HG02588 (cell line): ENCODE measurements around the gene TERB2.
"Not testable (repeated sequence)": the region's sequence is repeated elsewhere in the genome, so short reads cannot be mapped to it uniquely, and the experiment has no call there.

Source experiments
- ATAC-seq: cut with Tn5 transposase; IDR thresholded peaks from one replicate; pipeline ENCODE4 v1.9.1; 2021; ENCODE audit warnings: mild to moderate bottlenecking, moderate library complexity; ENCODE audit not compliant: unreplicated experiment

Gene TERB2

GRCh38 chr15:45001180-45001579, 44.7 kb downstream of the TERB2 start:
- not testable (repeated sequence) for ATAC-seq

GRCh38 chr15:45003731-45004410, 47.4 kb downstream of the TERB2 start:
- ATAC-seq, result not testable (repeated sequence)

DNA sequence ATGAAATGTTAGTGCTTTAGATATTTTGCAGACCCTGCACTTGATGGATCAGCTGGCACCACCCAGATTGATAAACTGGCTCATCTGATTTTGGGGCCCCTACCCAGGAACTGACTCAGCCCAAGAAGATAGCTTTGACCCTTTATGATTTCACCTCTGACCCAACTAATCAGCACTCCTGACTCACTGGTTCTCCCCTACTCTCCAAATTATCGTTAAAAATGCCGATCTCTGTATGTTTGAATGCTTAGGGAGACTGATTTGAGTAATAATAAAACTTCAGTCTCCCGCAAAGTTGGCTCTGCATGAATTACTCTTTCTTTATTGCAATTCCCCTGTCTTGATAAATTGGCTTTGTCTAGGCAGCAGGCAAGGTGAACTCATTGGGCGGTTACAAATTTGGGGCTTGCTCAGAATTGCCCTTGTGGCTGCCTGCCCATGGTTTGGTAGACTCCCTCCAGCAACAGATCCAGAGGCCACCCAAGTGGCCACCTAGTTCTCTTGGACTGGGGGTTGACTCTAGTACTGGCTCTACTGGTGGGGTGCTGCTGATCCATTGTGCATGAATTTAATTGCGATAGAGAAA, 48.2 kb downstream of the TERB2 start:
- ATAC-seq, result not testable (repeated sequence)

GRCh38 chr15:45009046-45009445, 52.6 kb downstream of the TERB2 start:
- ATAC-seq, result no peak

DNA sequence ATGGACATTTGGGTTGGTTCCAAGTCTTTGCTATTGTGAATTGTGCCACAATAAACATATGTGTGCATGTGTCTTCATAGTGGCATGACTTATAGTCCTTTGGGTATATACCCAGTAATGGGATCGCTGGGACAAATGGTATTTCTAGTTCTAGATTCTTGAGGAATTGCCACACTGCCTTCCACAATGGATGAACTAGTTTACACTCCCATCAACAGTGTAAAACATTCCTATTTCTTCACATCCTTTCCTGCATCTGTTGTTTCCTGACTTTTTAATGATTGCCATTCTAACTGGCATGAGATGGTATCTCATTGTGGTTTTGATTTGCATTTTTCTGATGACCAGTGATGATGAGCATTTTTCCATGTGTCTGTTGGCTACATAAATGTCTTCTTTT, 58.6 kb downstream of the TERB2 start:
- not testable (repeated sequence) for ATAC-seq

- not testable (repeated sequence) for ATAC-seq
Measured at GRCh38 chr15:45020222-45020900, 63.9 kb downstream of the TERB2 start.

GRCh38 chr15:45020901-45021259, 64.4 kb downstream of the TERB2 start:
- not testable (repeated sequence) for ATAC-seq

GRCh38 chr15:45021348-45021747, 64.9 kb downstream of the TERB2 start:
- ATAC-seq, result no peak

DNA sequence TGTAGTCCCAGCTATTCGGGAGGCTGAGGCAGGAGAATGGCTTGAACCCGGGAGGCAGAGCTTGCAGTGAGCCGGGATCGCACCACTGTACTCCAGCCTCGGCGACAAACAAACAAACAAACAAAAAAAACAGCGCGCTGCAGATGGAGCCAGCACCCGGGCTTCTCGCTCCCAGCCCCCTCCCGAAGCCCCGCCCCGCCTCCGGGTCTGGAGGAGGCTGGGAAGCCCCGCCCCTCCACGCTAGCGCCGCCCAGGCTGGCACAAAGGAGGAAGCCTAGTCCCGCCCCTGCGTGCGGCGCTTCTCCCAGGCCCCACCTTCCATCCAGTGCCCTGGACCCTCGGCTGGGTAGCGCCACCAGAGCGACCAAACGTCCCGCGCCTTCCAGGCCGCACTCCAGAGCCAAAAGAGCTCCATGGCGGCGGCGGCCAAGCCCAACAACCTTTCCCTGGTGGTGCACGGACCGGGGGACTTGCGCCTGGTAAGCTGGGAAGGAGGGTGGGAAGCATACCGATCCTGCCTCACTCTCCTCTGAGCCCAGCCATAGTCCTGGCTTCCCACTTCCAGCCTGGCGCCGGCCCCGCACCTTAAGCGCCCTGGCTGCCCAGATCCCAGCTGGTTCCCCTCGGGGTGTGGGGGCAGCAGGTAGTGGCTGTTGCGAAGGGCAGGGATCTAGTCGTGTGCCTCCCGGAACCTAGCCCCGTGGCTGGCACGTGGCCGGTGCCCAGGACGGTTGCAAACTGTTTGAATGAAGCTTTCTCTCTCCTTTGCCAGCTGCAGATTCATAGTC, 66.6 kb downstream of the TERB2 start, which contains the start of gene SORD:
TSS of gene SORD (plus strand) at position 325 of the 788 bp plus-strand sequence. CDS start at position 414, 89 bp downstream.
- peak; percentile 97 for ATAC-seq

GRCh38 chr15:45023659-45024225, 67.3 kb downstream of the TERB2 start:
- no peak for ATAC-seq

DNA sequence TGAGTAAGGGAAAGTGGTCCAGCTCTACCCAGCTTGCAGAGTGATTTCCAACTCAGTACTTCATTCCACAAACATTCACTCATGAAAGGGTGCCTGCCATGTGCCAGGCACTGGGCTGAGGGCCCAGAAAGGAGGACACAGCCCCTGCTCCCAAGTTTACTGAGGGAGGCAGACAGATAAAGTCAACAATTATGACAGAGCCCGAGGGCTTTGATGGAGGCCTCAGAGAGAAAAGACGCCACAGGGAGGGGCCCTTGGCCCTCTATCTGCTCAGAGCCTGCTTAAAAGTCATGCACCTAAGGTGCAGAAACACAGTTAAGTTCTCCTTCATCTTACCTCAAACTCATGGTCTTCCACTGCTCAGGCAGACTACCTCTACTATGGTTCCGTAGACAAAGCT, 68.2 kb downstream of the TERB2 start:
- not testable (repeated sequence) for ATAC-seq

- ATAC-seq, result not testable (repeated sequence)
Measured at GRCh38 chr15:45025627-45026026, 69.1 kb downstream of the TERB2 start.

GRCh38 chr15:45026651-45027190, 70.2 kb downstream of the TERB2 start:
- ATAC-seq, result no peak

GRCh38 chr15:45027220-45027619, 70.7 kb downstream of the TERB2 start:
- ATAC-seq, result no peak
